GM06990 (cell line): Measurements from ENCODE around the gene UPP1.

Experiments used
- DNase-seq: peaks from one replicate; pipeline ENCODE4 v3.0.0-alpha.2; 2011; ENCODE audit not compliant: insufficient read length; ENCODE audit errors: extremely low read depth
- H3K27me3 ChIP-seq: replicated peaks from 2 replicates; pipeline ENCODE4 v1.6.0; 2011; ENCODE audit warnings: low read length; ENCODE audit not compliant: control insufficient read depth, insufficient read depth
- H3K36me3 ChIP-seq: 2 replicates; pipeline ENCODE4 v1.5.1; 2011; ENCODE audit warnings: low read length; ENCODE audit not compliant: control insufficient read depth, insufficient read depth
- H3K4me3 ChIP-seq: replicated peaks from 2 replicates; pipeline ENCODE4 v1.5.1; 2011; ENCODE audit warnings: low read depth, mild to moderate bottlenecking, control low read depth, low read length
- TF ChIP-seq, protein P1 (sequence below): IDR thresholded peaks from 2 replicates; pipeline ENCODE4 v1.5.1; 2011; ENCODE audit warnings: low read length, control low read depth, mild to moderate bottlenecking, inconsistent platforms; ENCODE audit not compliant: insufficient read depth, poor library complexity, severe bottlenecking

Gene UPP1

DNA sequence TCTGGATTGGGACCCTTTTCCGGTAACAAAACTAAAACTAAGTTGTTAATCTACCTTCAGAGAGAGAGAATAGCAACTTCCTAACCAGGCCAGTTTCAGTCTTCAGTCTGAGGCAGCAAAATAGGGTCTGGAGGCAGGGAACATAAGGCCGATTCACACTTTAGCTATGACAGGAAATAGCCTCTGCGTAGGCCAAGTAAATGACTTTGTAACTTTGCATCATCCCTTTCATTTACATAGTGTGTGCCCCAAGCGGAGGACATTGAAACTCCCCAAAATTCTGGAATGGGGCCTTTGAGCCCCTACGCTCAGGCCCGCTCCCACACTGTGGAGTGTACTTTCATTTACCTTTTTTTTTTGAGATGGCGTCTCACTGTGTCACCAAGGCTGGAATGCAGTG, 1.7 kb upstream of the UPP1 start:
- no peaks in the 10 kb centered on the region for H3K36me3 ChIP-seq
- TF ChIP-seq, protein P1, sequence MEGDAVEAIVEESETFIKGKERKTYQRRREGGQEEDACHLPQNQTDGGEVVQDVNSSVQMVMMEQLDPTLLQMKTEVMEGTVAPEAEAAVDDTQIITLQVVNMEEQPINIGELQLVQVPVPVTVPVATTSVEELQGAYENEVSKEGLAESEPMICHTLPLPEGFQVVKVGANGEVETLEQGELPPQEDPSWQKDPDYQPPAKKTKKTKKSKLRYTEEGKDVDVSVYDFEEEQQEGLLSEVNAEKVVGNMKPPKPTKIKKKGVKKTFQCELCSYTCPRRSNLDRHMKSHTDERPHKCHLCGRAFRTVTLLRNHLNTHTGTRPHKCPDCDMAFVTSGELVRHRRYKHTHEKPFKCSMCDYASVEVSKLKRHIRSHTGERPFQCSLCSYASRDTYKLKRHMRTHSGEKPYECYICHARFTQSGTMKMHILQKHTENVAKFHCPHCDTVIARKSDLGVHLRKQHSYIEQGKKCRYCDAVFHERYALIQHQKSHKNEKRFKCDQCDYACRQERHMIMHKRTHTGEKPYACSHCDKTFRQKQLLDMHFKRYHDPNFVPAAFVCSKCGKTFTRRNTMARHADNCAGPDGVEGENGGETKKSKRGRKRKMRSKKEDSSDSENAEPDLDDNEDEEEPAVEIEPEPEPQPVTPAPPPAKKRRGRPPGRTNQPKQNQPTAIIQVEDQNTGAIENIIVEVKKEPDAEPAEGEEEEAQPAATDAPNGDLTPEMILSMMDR, result peak; percentile 4
- DNase-seq, result peak; percentile 63
- H3K4me3 ChIP-seq, result peak overlapping the region; percentile 9; the same call in 1 of the 2 replicates
- no peaks in the 10 kb centered on the region for H3K27me3 ChIP-seq

DNA sequence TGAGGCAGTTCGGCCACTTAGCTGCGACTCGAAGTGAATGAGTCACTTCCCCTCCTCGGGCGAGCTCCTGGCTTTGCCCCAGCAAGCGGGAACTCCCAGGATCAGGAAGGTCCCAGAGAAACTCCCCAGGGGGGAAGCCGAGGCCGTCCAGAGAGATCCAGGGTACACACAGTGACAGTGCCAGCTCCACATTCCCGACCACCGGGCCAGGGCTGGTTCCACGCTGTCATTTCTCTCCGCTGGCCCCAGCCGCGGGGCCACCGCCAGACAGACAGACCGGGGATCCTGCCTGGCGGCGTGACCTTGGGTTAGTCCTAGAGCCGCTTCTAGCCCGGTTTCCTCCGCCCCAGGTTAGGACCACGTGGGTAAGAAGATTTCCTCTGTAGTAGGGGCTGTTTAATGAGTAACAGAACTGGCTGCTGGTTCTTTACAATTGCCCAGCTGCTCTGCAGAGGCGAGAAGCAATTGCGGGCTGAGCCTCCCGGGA, 463 bp upstream of the UPP1 start:
- Histone ChIP-seq H3K4me3 (peak overlapping the region; percentile 68), H3K27me3 (no peaks in the 10 kb centered on the region), H3K36me3 (no peaks in the 10 kb centered on the region)
- TF ChIP-seq, protein P1, result no peak
- DNase-seq, result no peak

GRCh38 chr7:48090095-48090805, 1.2 kb downstream of the UPP1 start:
- Histone ChIP-seq H3K36me3 (no peaks in the 10 kb centered on the region), H3K27me3 (no peaks in the 10 kb centered on the region), H3K4me3 (no peak overlapping the region)
- TF ChIP-seq, protein P1, result no peak
- peak; percentile 22 for DNase-seq

DNA sequence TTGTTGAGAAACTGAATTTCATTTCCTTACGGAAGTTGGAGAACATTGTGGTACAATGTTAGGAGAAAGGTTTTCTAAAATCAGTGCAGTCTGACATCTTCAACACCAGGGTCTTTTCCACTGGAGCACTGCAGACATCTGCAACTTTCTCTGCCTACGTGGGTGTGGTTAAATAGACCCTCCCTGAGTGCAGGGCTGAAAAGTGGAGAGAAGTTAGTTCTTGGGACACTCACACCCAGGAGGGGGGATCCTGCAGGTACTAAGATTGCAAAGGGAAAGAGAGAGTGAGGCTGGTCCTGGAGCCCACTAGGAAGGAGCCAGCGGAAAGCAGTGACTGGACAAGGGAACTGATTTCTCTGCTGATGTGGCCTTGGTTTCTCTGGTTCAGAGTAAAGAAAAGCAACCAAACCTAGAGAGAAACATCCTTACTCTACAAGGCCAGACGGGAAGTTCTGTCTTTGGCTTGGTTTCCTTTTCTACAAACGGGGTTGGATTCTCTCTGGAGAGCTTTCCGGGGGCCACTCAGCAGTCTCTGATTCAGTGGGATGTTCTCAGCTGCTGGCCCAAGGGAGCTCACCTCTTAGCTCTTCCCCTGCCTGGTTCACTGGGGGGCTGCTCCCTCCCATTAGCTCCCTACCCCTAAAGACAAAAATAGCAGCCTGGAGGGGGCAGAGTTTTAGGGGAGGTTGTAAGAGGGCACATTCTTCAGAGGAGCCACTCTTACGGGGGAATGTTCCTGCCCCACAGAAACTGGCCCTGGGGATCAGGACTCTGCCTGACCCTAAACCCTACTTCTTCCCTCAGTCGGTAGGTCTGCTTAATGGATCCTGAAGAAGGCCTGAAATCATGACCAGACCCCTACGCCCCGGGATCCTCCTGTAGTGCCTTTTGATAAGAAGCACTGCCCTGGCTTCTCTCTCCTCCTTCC, 2.7 kb downstream of the UPP1 start:
- TF ChIP-seq, protein P1, result no peak
- Histone ChIP-seq H3K4me3 (no peak overlapping the region), H3K27me3 (no peaks in the 10 kb centered on the region), H3K36me3 (no peaks in the 10 kb centered on the region)
- no peak for DNase-seq

- TF ChIP-seq, protein P1, result no peak
- Histone ChIP-seq H3K36me3 (no peaks in the 10 kb centered on the region), H3K4me3 (no peak overlapping the region), H3K27me3 (no peaks in the 10 kb centered on the region)
- no peak for DNase-seq
These were observed 5.8 kb downstream of the UPP1 start for GRCh38 chr7:48094861-48095293.
